Activated gamma-delta T cell (primary cell): ENCODE data around the gene VMP1.

Experiments used
- DNase-seq: peaks from one replicate; lab custom pipeline; 2025; lab: John Stamatoyannopoulos, UW

Gene VMP1

GRCh38 chr17:59711936-59712335 lies 4.5 kb downstream of the VMP1 start:
- DNase-seq: no peak

GRCh38 chr17:59712862-59713261 lies 5.4 kb downstream of the VMP1 start:
- no peak for DNase-seq

- DNase-seq: no peak
These were observed 6.8 kb downstream of the VMP1 start for GRCh38 chr17:59714255-59714654.

- DNase-seq: no peak
These were observed 9.0 kb downstream of the VMP1 start for GRCh38 chr17:59716427-59716826.

GRCh38 chr17:59719526-59719925 lies 12.1 kb downstream of the VMP1 start:
- no peak for DNase-seq

GRCh38 chr17:59722623-59723022 lies 15.2 kb downstream of the VMP1 start:
- DNase-seq: no peak

GRCh38 chr17:59723041-59723440 lies 15.6 kb downstream of the VMP1 start:
- no peak for DNase-seq

- DNase-seq: no peak
These were observed 16.2 kb downstream of the VMP1 start for GRCh38 chr17:59723607-59724006.

GRCh38 chr17:59725691-59726090 lies 18.2 kb downstream of the VMP1 start:
- no peak for DNase-seq

- DNase-seq: no peak
These were observed 20.5 kb downstream of the VMP1 start for GRCh38 chr17:59727817-59728533.

GRCh38 chr17:59730268-59730834 lies 22.9 kb downstream of the VMP1 start:
- DNase-seq: no peak

GRCh38 chr17:59733697-59734096 lies 26.2 kb downstream of the VMP1 start:
- DNase-seq: no peak

- no peak for DNase-seq
These were observed 26.8 kb downstream of the VMP1 start for GRCh38 chr17:59734226-59734625.

GRCh38 chr17:59737324-59737723 lies 29.9 kb downstream of the VMP1 start:
- DNase-seq: no peak

- no peak for DNase-seq
These were observed 36.4 kb downstream of the VMP1 start for GRCh38 chr17:59743842-59744241.

- no peak for DNase-seq
These were observed 37.6 kb downstream of the VMP1 start for GRCh38 chr17:59745040-59745439.

- DNase-seq: no peak
These were observed 39.5 kb downstream of the VMP1 start for GRCh38 chr17:59746849-59747445.

- DNase-seq: no peak
These were observed 41.1 kb downstream of the VMP1 start for GRCh38 chr17:59748591-59748990.

- DNase-seq: no peak
These were observed 44.5 kb downstream of the VMP1 start for GRCh38 chr17:59751955-59752413.

- no peak for DNase-seq
These were observed 45.0 kb downstream of the VMP1 start for GRCh38 chr17:59752446-59752845.

- no peak for DNase-seq
These were observed 45.5 kb downstream of the VMP1 start for GRCh38 chr17:59752922-59753321.

- no peak for DNase-seq
These were observed 46.3 kb downstream of the VMP1 start for GRCh38 chr17:59753522-59754467.
